ENCODE measurements around the gene CUX1.
A peak's percentile ranks its signal among the peaks of the same experiment; 100 is the strongest.
"Not testable (repeated sequence)": the region's sequence is repeated elsewhere in the genome, so short reads cannot be mapped to it uniquely, and the experiment has no call there.

CUX1 gene

DNA sequence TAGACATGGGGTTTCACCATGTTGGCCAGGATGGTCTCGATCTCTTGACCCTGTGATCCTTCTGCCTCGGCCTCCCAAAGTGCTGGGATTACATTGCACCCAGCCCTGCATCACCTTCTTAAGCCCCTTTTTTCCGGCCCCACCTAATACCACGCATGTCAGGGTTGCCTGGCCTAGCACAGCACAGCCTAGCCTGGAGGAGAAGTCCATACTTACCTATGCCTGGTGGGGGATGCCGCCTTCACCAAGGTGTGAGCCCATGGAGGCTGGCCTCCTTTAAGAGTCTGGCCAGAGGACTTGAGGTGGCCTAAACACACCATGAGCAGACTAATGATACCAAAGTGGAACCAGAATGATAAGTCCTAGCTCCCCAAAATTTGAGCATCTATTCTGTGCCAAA lies 22.0 kb upstream of the CUX1 start:
- DNase-seq, result no peak

DNA sequence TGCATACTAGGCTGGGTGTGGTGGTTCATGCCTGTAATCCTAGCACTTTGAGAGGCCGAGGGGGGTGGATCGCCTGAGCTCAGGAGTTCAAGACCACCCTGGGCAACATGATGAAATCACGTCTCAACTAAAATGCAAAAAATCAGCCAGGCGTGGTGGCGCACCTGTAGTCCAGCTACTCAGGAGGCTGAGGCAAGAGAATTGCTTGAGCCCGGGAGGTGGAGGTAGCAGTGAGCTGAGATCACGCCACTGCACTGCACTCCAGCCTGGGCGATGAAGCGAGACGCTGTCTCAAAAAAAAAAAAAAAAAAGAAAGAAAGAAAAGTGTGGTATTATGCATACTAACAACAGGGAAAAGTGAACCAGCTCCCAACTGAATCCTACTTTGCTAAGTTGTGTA lies 19.3 kb upstream of the CUX1 start:
- DNase-seq, result not testable (repeated sequence)

DNA sequence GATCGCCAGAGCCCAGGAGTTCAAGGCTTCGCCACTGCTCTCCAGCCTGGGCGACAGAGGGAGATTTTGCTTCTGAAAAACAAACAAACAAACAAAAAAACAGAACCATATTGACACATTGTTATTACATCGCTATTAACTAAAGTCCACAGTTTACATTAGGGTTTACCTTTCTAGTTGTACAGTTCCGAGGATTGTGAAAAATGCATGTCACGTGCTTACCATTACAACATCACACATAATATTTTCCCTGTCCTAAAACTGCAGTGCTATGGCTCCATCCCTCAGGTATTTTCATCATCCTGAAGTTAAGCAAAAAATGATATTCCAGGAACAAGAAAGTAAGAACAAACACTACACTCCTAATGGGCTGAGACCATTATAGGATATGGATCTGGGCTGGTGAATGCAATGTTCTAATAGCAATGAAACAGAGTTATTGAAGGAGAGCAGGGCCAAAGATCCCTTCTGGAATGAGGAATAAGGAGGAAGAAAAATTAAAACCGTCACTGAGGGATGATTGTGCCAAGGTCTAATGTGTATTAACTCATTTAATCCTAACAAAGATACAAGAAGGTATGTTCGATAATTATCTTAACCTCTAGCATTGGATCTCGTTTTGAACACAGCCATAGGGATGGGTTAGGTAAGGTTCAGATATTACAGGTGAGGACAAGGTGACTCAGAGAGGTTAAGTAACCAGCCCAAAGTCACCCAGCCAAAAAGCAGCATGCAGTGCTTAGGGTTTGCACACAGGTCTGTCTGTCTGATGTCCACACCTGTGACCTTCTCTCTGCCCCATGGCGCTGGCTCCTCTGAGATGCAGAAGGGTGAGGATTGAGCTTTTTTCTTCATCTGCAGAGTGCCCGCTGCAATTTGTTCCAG lies 14.0 kb upstream of the CUX1 start:
- no peak for DNase-seq

- no peak for DNase-seq
Observed at GRCh38 chr7:101804088-101804963, 13.1 kb upstream of the CUX1 start.

DNA sequence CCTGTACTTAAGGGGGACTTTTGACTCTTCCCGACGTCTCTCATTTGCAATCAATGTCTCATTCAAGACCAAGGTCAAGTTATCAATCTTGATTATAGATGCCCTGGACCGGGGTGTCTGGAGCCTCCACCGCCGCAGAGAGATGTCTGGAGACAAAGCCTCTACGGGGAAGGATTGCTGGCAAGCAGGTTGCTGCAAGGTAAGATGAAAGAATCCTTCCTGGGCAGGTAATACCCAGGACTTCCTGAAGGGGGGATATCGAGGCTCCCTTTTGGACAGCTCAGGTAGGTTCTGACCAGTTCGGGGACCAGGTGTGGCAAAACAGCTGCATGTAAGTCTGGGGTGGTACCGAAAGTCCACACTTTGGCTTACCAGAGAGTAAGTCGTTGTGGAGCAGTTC lies 12.5 kb upstream of the CUX1 start:
- no peak for DNase-seq

GRCh38 chr7:101812595-101812994 lies 4.8 kb upstream of the CUX1 start:
- no peak for DNase-seq

DNA sequence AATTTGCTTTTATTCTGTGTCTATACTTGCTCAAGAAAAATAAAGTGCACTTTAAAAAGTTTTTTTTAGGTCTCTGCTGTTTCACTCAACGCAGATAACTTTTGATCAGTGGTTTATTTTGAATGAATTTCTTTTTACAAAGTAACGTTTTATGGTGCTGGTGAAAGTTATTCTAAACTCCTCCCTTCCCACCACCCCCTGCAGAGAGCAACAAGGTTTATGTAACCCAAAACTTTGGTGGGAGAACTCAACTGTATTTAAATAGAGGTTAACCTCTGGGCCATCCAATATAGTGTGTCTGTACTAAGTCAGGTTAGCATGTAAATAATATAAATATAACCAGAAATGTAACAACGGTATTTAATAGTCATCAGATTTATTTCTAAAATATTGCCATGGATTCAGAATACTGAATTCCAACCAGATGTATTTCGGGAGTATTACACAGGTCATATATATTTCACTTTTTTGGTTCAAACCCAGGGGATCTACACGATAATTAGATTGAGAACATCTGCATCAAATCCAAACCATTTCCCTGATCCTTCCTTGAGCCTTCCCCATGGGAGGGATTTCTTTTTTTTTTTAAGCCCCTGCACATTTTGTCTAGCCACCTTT lies 3.9 kb upstream of the CUX1 start:
- DNase-seq, result no peak

GRCh38 chr7:101814081-101814990 lies 3.1 kb upstream of the CUX1 start:
- peak in 1 of 2 experiments; percentile 40 for DNase-seq

DNA sequence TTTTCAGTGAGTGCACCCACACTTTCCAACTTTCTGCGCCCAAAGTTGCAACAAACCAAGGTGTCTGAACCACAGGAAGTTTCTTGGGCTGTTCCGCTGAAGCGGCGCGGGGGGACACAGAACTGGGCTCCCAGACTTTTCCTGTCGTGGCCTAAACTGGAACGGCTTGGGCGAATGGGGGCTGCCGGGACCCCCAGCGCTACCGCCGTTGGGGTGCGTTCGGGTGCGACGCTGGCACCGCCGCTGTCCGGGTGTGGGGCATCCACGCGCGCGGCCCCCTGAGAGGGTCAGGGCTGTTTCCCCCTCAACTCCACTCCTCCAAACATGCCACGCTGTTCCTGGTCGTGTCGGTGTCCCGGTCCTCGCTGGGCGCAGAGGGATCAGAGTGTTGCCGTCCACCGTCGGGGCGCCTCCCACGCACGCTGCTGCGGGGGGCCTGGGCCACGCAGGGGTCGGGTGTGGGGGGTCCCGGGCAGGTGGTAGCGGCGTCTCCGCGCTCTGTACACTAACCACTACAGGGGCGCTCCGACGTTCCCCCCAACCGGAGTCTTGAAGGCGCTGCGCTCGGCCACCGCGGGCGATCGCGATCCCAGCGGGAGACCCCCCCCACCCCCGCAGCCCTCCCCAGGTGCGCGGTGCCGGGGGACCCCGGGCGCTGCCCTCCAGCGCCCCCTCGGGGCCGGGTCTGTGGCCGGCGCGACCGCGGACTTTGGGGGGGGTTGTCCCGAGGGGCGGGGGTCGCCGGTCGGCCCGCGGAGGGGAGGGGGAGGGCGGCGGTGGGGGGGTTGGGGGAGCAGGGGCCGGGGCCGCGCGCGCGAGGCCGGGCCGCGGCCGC lies 2.2 kb upstream of the CUX1 start:
- peak in 1 of 2 experiments; percentile 44 for DNase-seq

DNA sequence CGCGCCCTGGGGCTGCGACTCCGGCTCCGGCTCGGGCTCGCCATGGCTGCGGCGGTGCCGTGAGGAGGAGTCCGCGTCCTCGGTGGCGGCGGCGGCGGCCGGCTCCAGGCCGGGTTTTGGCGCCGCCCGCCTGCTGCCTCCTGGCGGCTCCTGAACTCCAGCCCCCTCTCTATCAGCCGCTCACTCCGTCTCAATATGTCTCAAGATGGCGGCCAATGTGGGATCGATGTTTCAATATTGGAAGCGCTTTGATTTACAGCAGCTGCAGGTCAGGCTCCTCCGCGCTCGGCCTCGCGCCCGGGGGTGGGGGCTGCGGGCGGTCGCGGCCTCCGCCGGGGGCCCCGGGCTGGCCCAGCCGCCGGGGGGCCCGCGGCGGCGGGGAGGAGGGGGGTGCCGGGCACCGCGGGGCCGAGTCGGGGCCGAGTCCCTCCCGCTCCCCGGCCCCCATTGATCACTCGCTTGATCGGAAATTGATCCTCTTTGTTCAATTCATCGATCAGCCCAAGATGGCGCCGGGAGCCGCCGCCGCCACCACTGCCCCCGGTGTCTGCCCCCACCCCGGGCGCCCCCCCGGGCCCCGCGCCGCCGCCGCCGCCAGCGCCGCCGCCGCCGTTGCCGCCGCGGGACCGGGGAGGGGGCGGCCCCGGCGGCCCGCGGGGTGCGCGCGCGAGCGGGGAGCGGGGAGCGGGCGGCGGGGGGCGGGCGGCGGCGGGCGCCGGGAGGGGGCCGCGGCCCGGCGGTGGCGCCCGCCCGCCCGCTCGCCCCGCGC lies 1.4 kb upstream of the CUX1 start:
- peak; percentile 33 to 62 for DNase-seq

- DNase-seq, result no peak
Observed at GRCh38 chr7:101816595-101817470, 593 bp upstream of the CUX1 start.

GRCh38 chr7:101818287-101819071 lies 1.1 kb downstream of the CUX1 start:
- DNase-seq, result no peak

DNA sequence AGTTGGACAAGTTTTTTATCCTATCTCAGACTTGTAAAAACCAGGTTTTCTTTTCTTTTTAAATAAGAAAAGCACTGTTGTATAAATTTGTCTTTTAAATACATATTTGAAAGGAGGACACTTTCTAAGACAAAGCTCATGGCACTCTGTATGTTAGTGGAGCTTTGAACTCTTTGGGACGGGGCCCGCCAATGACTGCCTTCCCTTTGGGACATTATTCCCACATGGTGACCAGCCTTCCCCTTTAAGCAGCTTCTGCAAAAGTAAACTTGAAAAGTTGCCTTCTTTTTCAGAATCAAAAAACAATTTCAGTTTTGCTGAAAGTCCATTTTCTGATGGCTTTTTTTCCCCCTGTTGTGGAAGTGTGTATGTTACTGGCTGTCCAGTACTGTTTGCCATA lies 1.8 kb downstream of the CUX1 start:
- DNase-seq, result no peak

DNA sequence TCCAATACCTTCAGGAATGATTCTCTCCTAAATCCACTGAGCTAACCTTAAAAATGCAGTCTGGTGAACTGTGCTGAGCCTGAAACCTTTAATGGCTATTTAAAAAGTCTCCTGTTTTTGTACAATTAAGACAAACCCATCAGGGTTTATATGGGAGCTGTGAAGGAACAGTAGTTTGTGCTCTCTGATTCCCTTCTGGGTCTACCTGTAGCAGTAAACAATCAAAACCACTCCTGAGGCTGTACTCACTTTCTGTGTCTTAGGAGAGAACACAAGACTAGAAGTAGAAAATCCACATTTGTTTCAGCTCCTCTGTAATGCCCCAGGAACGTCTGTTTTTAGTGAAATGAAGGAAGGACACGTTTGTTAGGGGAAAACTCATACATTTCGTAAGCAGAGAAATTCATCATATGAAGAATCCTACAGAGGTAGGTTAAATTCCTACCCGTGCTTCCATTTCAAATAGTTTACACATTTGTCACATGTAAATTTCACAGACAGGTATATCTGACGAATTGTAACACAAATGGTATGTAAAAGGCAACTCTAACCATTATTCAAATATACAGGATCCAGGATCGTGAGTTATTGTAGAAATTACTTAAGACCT lies 2.6 kb downstream of the CUX1 start:
- DNase-seq, result no peak

DNA sequence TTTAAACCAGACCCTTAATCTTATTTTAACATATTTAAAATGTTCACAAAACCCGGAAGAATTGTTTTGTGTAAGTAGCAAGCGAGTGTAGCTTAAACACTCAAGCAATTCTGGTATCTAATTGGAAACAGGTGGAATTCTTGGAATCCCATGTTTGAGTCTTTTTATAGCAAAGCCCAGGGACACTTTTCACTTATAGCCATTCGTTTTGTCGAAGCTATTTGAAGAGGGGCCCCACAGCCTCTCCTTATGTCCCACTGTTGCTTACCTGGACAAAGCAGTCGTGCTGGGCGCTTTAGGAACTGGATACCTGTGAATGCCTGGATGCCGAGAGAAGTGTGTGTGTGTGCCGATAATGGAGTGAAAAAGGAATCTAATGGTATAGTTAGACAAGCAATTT lies 3.3 kb downstream of the CUX1 start:
- no peak for DNase-seq

GRCh38 chr7:101822632-101823031 lies 5.2 kb downstream of the CUX1 start:
- DNase-seq, result not testable (repeated sequence)

DNA sequence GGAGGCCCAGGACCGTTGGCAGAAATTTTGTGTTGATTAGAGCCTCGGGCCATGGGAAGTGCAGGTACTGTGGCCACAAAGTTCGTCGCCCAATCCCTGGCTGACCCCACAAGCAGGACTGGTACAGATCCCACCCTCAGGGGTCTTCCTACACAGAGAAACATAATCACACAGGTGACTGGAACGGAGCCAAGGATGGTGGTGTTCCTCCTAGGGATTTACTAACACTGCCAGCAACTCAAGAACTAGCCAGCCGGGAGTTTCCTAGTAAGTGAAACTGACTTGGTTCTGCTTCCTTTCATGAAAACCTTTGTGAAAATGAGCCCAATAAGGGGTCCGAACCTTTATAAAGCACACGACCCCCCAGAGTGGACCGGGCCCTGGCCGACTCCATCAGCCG lies 5.7 kb downstream of the CUX1 start:
- DNase-seq, result no peak

DNA sequence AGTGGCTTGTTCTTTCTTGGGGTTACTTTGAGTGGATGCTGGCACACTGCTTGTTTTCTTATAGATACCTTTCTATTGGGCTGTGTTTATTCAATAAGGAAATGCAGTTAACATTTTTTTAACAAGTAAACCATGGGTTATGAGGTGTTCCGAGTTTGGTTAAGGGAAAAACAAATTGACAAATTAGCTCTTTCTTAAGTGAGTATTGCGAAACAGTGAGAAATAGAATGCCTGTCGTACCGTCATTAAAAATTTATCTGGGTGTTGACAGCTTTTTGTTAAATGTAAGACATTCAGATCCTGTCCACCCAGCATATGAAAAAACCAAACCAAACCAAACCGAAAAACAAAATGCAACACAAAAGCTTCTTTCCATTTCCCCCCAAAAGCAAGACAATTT lies 6.2 kb downstream of the CUX1 start:
- no peak for DNase-seq
